Measurements from ENCODE around the gene ACVR1C.

Gene ACVR1C

DNA sequence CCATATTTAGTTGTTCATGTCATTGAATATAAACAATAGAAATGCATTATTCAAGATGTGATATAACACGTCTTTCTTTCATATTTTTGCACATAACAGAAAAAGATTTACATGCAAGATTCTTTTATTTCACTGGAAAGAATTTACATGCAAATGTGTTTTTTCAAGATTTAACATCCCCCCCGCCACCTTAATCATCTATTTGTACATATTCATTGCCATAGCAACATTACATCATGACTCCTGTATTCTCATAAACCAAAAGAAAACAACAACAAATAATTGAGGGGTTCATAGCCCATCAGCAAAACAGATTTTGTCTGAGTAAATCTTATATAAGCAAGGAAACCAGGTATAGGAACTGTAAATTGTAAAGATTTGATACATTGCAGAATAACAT, 3.2 kb upstream of the ACVR1C start:
- Histone ChIP-seq H3K4me3 (ENCODE audit: low read length) (no peak overlapping the region), H4K20me1 (ENCODE audit: insufficient read depth, low read length) (no peaks in the 10 kb centered on the region), H3K79me2 (ENCODE audit: low read length) (no peaks in the 10 kb centered on the region), H3K9ac (ENCODE audit: low read length) (no peak overlapping the region), H3K9me3 (ENCODE audit: insufficient read depth, low read length) (no peaks in the 10 kb centered on the region), H3K36me3 (replicated peaks; ENCODE audit: low read depth, low read length) (no peaks in the 10 kb centered on the region), H3K4me2 (ENCODE audit: low read length) (no peak overlapping the region), H3K27me3 (ENCODE audit: low read depth, low read length) (peaks cover 8% of the 10 kb centered on the region; the same call in 1 of the 2 replicates), H3K4me1 (ENCODE audit: low read length) (peaks cover 4% of the 10 kb centered on the region; the same call in 1 of the 2 replicates), H3K27ac (ENCODE audit: low read length) (no peak overlapping the region), H2AFZ (ENCODE audit: low read depth, low read length) (no peak overlapping the region)
- TF ChIP-seq EZH2phosphoT487 (IDR thresholded peaks at IDR 0.05; ENCODE audit: low read depth), result no peak
- TF ChIP-seq, protein P1, sequence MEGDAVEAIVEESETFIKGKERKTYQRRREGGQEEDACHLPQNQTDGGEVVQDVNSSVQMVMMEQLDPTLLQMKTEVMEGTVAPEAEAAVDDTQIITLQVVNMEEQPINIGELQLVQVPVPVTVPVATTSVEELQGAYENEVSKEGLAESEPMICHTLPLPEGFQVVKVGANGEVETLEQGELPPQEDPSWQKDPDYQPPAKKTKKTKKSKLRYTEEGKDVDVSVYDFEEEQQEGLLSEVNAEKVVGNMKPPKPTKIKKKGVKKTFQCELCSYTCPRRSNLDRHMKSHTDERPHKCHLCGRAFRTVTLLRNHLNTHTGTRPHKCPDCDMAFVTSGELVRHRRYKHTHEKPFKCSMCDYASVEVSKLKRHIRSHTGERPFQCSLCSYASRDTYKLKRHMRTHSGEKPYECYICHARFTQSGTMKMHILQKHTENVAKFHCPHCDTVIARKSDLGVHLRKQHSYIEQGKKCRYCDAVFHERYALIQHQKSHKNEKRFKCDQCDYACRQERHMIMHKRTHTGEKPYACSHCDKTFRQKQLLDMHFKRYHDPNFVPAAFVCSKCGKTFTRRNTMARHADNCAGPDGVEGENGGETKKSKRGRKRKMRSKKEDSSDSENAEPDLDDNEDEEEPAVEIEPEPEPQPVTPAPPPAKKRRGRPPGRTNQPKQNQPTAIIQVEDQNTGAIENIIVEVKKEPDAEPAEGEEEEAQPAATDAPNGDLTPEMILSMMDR (IDR thresholded peaks at IDR 0.05; ENCODE audit: low read depth, low read length), result no peak

DNA sequence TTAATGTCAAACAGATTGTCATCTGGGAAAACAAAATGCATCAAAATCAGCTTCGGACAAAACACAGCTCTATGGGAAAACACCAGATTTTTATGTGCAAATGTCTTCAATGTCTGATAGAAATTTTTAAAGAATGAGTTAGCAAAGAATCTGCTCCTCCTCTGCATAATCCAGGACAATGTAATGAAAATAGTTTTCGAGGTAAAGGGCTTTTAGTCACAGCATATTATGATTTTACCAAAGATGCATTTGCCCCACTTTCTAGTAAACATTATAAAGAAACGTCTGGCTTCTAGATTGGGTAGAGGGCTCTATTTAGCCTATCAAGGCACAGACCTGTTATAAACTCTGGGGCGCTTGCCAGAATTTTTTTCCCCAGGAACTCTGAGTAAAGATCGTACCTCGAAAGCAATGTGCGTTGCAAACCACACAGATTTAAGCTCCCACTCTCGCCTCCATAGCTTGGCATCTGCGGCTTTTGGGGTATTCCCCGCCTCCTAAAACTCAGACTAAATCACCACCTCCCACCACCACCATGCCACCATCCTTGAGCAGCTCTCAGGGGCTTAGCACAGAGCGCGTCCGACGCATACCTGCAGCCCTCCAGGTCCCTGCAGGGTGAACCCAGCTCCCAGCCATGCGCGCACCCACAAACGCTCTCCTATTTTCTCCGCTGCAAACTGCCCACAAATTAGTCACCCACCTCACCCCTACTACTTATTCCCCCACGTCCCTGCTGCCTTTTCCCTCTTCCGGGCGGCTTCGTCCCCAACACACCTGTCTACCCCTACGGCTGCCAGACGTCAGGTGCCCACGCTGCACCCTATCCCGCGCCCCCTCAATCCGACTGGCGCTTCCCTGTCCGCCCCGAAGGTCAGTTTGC, 829 bp downstream of the ACVR1C start:
- TF ChIP-seq, protein P1 (IDR thresholded peaks at IDR 0.05; ENCODE audit: low read depth, low read length), result no peak
- TF ChIP-seq EZH2phosphoT487 (IDR thresholded peaks at IDR 0.05; ENCODE audit: low read depth), result no peak
- Histone ChIP-seq H4K20me1 (ENCODE audit: insufficient read depth, low read length) (no peaks in the 10 kb centered on the region), H3K4me2 (ENCODE audit: low read length) (peak overlapping the region; percentile 88), H2AFZ (ENCODE audit: low read depth, low read length) (no peak overlapping the region), H3K36me3 (replicated peaks; ENCODE audit: low read depth, low read length) (no peaks in the 10 kb centered on the region), H3K4me1 (ENCODE audit: low read length) (peaks cover 11% of the 10 kb centered on the region; the same call in 1 of the 2 replicates), H3K9me3 (ENCODE audit: insufficient read depth, low read length) (no peaks in the 10 kb centered on the region), H3K27ac (ENCODE audit: low read length) (no peak overlapping the region), H3K9ac (ENCODE audit: low read length) (no peak overlapping the region; the same call in 1 of the 2 replicates), H3K4me3 (ENCODE audit: low read length) (peak overlapping the region; percentile 80), H3K79me2 (ENCODE audit: low read length) (no peaks in the 10 kb centered on the region), H3K27me3 (ENCODE audit: low read depth, low read length) (peaks cover 8% of the 10 kb centered on the region; the same call in 1 of the 2 replicates)

DNA sequence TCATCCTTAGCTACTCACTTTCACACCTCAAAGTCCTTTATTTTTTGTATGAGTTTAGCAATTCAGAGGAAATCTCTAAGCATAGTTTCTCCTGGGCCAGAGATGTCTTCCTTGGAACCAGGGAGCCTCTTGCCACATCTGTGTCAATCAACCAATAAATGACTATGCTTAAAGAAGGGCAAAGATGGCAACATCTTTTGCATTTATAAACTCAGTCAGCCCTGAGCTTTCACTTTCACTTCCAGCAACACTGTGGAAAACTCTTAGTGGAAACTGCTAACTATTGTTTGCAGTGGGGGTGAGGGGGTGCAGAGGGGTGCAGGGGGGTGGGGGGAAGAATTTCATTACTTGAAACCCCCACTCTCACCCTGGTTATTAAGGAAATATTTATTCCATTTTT, 3.4 kb downstream of the ACVR1C start:
- H3K4me3 ChIP-seq (ENCODE audit: low read length), result no peak overlapping the region
- H3K79me2 ChIP-seq (ENCODE audit: low read length), result no peaks in the 10 kb centered on the region
- no peak overlapping the region for H3K4me2 ChIP-seq (ENCODE audit: low read length)
- no peak for TF ChIP-seq EZH2phosphoT487 (IDR thresholded peaks at IDR 0.05; ENCODE audit: low read depth)
- TF ChIP-seq, protein P1 (IDR thresholded peaks at IDR 0.05; ENCODE audit: low read depth, low read length), result no peak
- no peak overlapping the region for H3K9ac ChIP-seq (ENCODE audit: low read length)
- H3K9me3 ChIP-seq (ENCODE audit: insufficient read depth, low read length), result no peaks in the 10 kb centered on the region
- no peaks in the 10 kb centered on the region for H3K36me3 ChIP-seq (replicated peaks; ENCODE audit: low read depth, low read length)
- H3K27ac ChIP-seq (ENCODE audit: low read length), result no peak overlapping the region
- H2AFZ ChIP-seq (ENCODE audit: low read depth, low read length), result no peak overlapping the region
- peaks cover 11% of the 10 kb centered on the region; the same call in 1 of the 2 replicates for H3K4me1 ChIP-seq (ENCODE audit: low read length)
- H3K27me3 ChIP-seq (ENCODE audit: low read depth, low read length), result peaks cover 8% of the 10 kb centered on the region; the same call in 1 of the 2 replicates
- H4K20me1 ChIP-seq (ENCODE audit: insufficient read depth, low read length), result no peaks in the 10 kb centered on the region

DNA sequence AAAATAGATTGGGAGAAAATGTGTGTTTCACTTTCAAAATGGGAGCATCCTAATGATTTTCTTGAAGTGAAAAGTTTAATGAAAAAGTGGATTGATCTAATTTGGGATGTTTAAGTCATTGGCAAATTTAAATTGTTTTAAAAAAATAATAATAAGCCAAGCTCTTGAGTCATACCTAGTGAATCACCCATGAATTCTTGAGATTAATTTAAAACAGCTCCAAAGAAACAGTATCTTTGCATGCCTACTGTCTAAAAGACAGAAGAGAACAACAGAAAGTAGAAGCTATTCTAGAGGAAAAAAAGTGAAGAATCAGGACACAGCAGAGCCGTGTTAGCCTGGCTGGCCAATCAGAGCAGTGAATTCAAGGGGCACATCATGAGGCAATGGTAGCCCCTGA, 7.7 kb downstream of the ACVR1C start:
- Histone ChIP-seq H2AFZ (ENCODE audit: low read depth, low read length) (no peak overlapping the region), H3K4me3 (ENCODE audit: low read length) (no peak overlapping the region), H3K79me2 (ENCODE audit: low read length) (no peaks in the 10 kb centered on the region), H3K27ac (ENCODE audit: low read length) (no peak overlapping the region), H3K9me3 (ENCODE audit: insufficient read depth, low read length) (no peaks in the 10 kb centered on the region), H3K4me2 (ENCODE audit: low read length) (no peak overlapping the region), H3K9ac (ENCODE audit: low read length) (no peak overlapping the region), H4K20me1 (ENCODE audit: insufficient read depth, low read length) (no peaks in the 10 kb centered on the region), H3K27me3 (ENCODE audit: low read depth, low read length) (no peaks in the 10 kb centered on the region), H3K4me1 (ENCODE audit: low read length) (peaks cover 7% of the 10 kb centered on the region; the same call in 1 of the 2 replicates), H3K36me3 (replicated peaks; ENCODE audit: low read depth, low read length) (no peaks in the 10 kb centered on the region)
- TF ChIP-seq, protein P1 (IDR thresholded peaks at IDR 0.05; ENCODE audit: low read depth, low read length), result no peak
- TF ChIP-seq EZH2phosphoT487 (IDR thresholded peaks at IDR 0.05; ENCODE audit: low read depth), result no peak
